Measurements from ENCODE around the gene WDR64.

Gene WDR64

GRCh38 chr1:241846375-241846774, 194.3 kb downstream of the WDR64 start:
- DNase-seq = no peak

- no peak for DNase-seq
Observed at GRCh38 chr1:241846862-241847539, 194.9 kb downstream of the WDR64 start.

GRCh38 chr1:241847540-241847795, 195.4 kb downstream of the WDR64 start:
- no peak for DNase-seq

GRCh38 chr1:241847796-241848685, 196.0 kb downstream of the WDR64 start, which contains the start of gene EXO1:
EXO1 (plus strand) TSS chr1:241848204; CDS start chr1:241850426, 2,222 bp downstream.
- DNase-seq = peak; percentile 79 to 84 (median 81)

GRCh38 chr1:241848686-241849344, 196.7 kb downstream of the WDR64 start:
- no peak for DNase-seq

GRCh38 chr1:241849345-241849695, 197.2 kb downstream of the WDR64 start:
- no peak for DNase-seq

All from activated CD4-positive, CD25-positive, alpha-beta regulatory T cell (primary cell).